OCI-LY1 (cell line): ENCODE measurements around the gene PAQR8.

ENCODE experiments used
- CTCF ChIP-seq: fragments of 200-600 bp; sonication (generic), shearing (Covaris generic); IDR thresholded peaks from 2 replicates; pipeline ENCODE4 v1.5.1; 2017; ENCODE audit warnings: mild to moderate bottlenecking, antibody characterized with exemption, low read length, moderate library complexity, mixed read lengths
- EZH2 ChIP-seq: fragments of 200-600 bp; sonication (generic), shearing (Covaris generic); IDR thresholded peaks from 2 replicates; pipeline ENCODE4 v1.8.0; 2017; ENCODE audit warnings: borderline replicate concordance, mixed run types, mild to moderate bottlenecking, antibody characterized with exemption, low read length, moderate library complexity, mixed read lengths

GRCh38 chr6:52422156-52422555, 60.2 kb downstream of the PAQR8 start:
- TF ChIP-seq CTCF: no peak
- no peak for TF ChIP-seq EZH2
